ENCODE measurements around the gene ERN1.

The ERN1 gene

GRCh38 chr17:64001763-64002529 is 128.0 kb downstream of the ERN1 start:
- DNase-seq, result peak; percentile 14

- no peak for DNase-seq
Measured at GRCh38 chr17:64001091-64001579, 128.8 kb downstream of the ERN1 start.

GRCh38 chr17:63999680-64000531 is 130.0 kb downstream of the ERN1 start:
- DNase-seq, result no peak

GRCh38 chr17:63998721-63999679 is 130.9 kb downstream of the ERN1 start:
- no peak for DNase-seq

GRCh38 chr17:63998050-63998720 is 131.8 kb downstream of the ERN1 start, which contains the start of gene PRR29:
TSS of gene PRR29 (plus strand) at chr17:63998351. CDS start at chr17:63998365, 14 bp downstream.
- DNase-seq, result peak; percentile 46

- DNase-seq, result no peak
Measured at GRCh38 chr17:63997341-63998048, 132.4 kb downstream of the ERN1 start.

- DNase-seq, result no peak
Measured at GRCh38 chr17:63996430-63997182, 133.3 kb downstream of the ERN1 start.

- no peak for DNase-seq
Measured at GRCh38 chr17:63995626-63996025, 134.3 kb downstream of the ERN1 start.

GRCh38 chr17:63993368-63993985 is 136.5 kb downstream of the ERN1 start:
- DNase-seq, result no peak

- no peak for DNase-seq
Measured at GRCh38 chr17:63991611-63992010, 138.3 kb downstream of the ERN1 start.

- no peak for DNase-seq
Measured at GRCh38 chr17:63989622-63990345, 140.2 kb downstream of the ERN1 start.
